ENCODE results near the gene PIKFYVE. TPM values are rescaled to one million over a fixed set of nuclear protein-coding genes. Genes with fewer than 3 reads are reported as not detected.

The PIKFYVE gene
- total and polyA plus RNA-seq, 2 donors (not counting 1 experiment from before 2014, with no cell fraction given): 20.3 to 80.9 TPM

GRCh38 chr2:208239770-208240493, 26.1 kb upstream of the PIKFYVE start:
- H3K4me1 ChIP-seq (ENCODE audit: control insufficient read depth in 2 of 2, insufficient read depth in 2 of 2, low read length in 2 of 2): no peaks in the 10 kb centered on the region
- H3K79me2 ChIP-seq (ENCODE audit: control insufficient read depth, insufficient read depth, low read length): no peaks in the 10 kb centered on the region
- DNase-seq (no peak), ATAC-seq (ENCODE audit: low read depth) (no peak)
- ChIA-PET CTCF (interaction anchor here (0.5 to 1.1 kb wide), 2 partner anchors 24 to 133 kb away, joined by 4 to 5 read pairs; no protein-coding TSS in a partner anchor), POLR2A (no interaction called here)
- H3K4me2 ChIP-seq (replicated peaks; ENCODE audit: low read depth, low read length, poor library complexity, severe bottlenecking): no peak overlapping the region
- H3K27ac ChIP-seq (ENCODE audit: low read length in 2 of 2): no peak overlapping the region
- H3K9me3 ChIP-seq (ENCODE audit: control extremely low read depth in 1 of 3, control insufficient read depth in 2 of 3, insufficient read depth in 1 of 3, low read length in 2 of 3): no peaks in the 10 kb centered on the region
- no peak for TF ChIP-seq EZH2 (IDR thresholded peaks at IDR 0.05; ENCODE audit: borderline replicate concordance, insufficient read depth, low read depth, low read length, poor library complexity, severe bottlenecking)
- no peak for TF ChIP-seq CTCF (IDR thresholded peaks at IDR 0.05)
- H3K36me3 ChIP-seq (replicated peaks in 1 of 2; ENCODE audit: control extremely low read depth in 1 of 2, control insufficient read depth in 1 of 2, extremely low read depth in 1 of 2, insufficient read depth in 2 of 2, low read length in 1 of 2): peaks cover 13 to 63% of the 10 kb centered on the region in 2 experiments
- Mint-ChIP-seq H3K27me3 (no peaks in the 10 kb centered on the region), H3K27ac (no peak overlapping the region), H3K9me3 (ENCODE audit: insufficient read depth) (peaks cover 2% of the 10 kb centered on the region), H3K4me3 (no peak overlapping the region), H3K4me1 (no peaks in the 10 kb centered on the region)
- no peak overlapping the region for H3K9ac ChIP-seq (ENCODE audit: low read length)
- H2AFZ ChIP-seq (ENCODE audit: insufficient read depth, low read depth, low read length, poor library complexity, severe bottlenecking): no peak overlapping the region
- intact Hi-C loops (cut with micrococcal nuclease): no loop called here
- no peak overlapping the region for H3K4me3 ChIP-seq (ENCODE audit: control extremely low read depth in 1 of 5, extremely low read depth in 1 of 5, insufficient read depth in 1 of 5, low read depth in 2 of 5, low read length in 4 of 5)
- H3K27me3 ChIP-seq (replicated peaks in 1 of 4; ENCODE audit: control extremely low read depth in 1 of 4, control insufficient read depth in 3 of 4, insufficient read depth in 4 of 4, low read length in 3 of 4): no peaks in the 10 kb centered on the region
- no peaks in the 10 kb centered on the region for H4K20me1 ChIP-seq (ENCODE audit: control insufficient read depth, insufficient read depth, low read length, poor library complexity, severe bottlenecking)
- WGBS (ENCODE audit: insufficient coverage): 100% methylated on average over 8 of the region's 9 CpGs

- Histone ChIP-seq H3K4me2 (replicated peaks; ENCODE audit: low read depth, low read length, poor library complexity, severe bottlenecking) (no peak overlapping the region), H3K4me1 (ENCODE audit: control insufficient read depth in 2 of 2, insufficient read depth in 2 of 2, low read length in 2 of 2) (no peaks in the 10 kb centered on the region), H3K27ac (ENCODE audit: low read length in 2 of 2) (no peak overlapping the region), H3K27me3 (replicated peaks in 1 of 4; ENCODE audit: control extremely low read depth in 1 of 4, control insufficient read depth in 3 of 4, insufficient read depth in 4 of 4, low read length in 3 of 4) (no peaks in the 10 kb centered on the region), H3K9me3 (ENCODE audit: control extremely low read depth in 1 of 3, control insufficient read depth in 2 of 3, insufficient read depth in 1 of 3, low read length in 2 of 3) (no peaks in the 10 kb centered on the region), H3K9ac (ENCODE audit: low read length) (no peak overlapping the region), H4K20me1 (ENCODE audit: control insufficient read depth, insufficient read depth, low read length, poor library complexity, severe bottlenecking) (no peaks in the 10 kb centered on the region), H3K4me3 (ENCODE audit: control extremely low read depth in 1 of 5, extremely low read depth in 1 of 5, insufficient read depth in 1 of 5, low read depth in 2 of 5, low read length in 4 of 5) (no peak overlapping the region), H3K36me3 (replicated peaks in 1 of 2; ENCODE audit: control extremely low read depth in 1 of 2, control insufficient read depth in 1 of 2, extremely low read depth in 1 of 2, insufficient read depth in 2 of 2, low read length in 1 of 2) (peaks cover 14 to 70% of the 10 kb centered on the region in 2 experiments), H2AFZ (ENCODE audit: insufficient read depth, low read depth, low read length, poor library complexity, severe bottlenecking) (no peak overlapping the region), H3K79me2 (ENCODE audit: control insufficient read depth, insufficient read depth, low read length) (no peaks in the 10 kb centered on the region)
- DNase-seq (no peak), ATAC-seq (ENCODE audit: low read depth) (no peak)
- no CpG with 5 or more reads among the region's 3 CpGs for WGBS (ENCODE audit: insufficient coverage)
- intact Hi-C loops (cut with micrococcal nuclease): no loop called here
- TF ChIP-seq EZH2 (IDR thresholded peaks at IDR 0.05; ENCODE audit: borderline replicate concordance, insufficient read depth, low read depth, low read length, poor library complexity, severe bottlenecking) (no peak), CTCF (IDR thresholded peaks at IDR 0.05) (no peak)
- no peaks in the 10 kb centered on the region for H3K9me3 Mint-ChIP-seq (ENCODE audit: insufficient read depth)
- ChIA-PET POLR2A (interaction anchor here (0.6 kb wide), 1 partner anchor 29 kb away, joined by 3 read pairs; no protein-coding TSS in a partner anchor), CTCF (interaction anchor here (0.5 to 0.7 kb wide), 2 partner anchors 24 to 36 kb away, joined by 4 read pairs; no protein-coding TSS in a partner anchor)
- H3K4me3 Mint-ChIP-seq: no peak overlapping the region
- no peaks in the 10 kb centered on the region for H3K4me1 Mint-ChIP-seq
- H3K27ac Mint-ChIP-seq: no peak overlapping the region
- no peaks in the 10 kb centered on the region for H3K27me3 Mint-ChIP-seq
These were observed 25.3 kb upstream of the PIKFYVE start for GRCh38 chr2:208240619-208241209.
